Nephron progenitor cell (in vitro differentiated cells): ENCODE data around the gene YEATS2.
A peak's percentile ranks its signal among the peaks of the same experiment; 100 is the strongest.

Experiments used
- DNase-seq: peaks from one replicate; pipeline ENCODE4 v3.0.0; 2021
- H3K27ac Mint-ChIP-seq: 2 replicates; pipeline ENCODE4 v1.8.0; 2021; ENCODE audit warnings: mild to moderate bottlenecking, moderate library complexity, mixed read lengths
- H3K27me3 Mint-ChIP-seq: 2 replicates; pipeline ENCODE4 v1.8.0; 2021; ENCODE audit warnings: mild to moderate bottlenecking, low read depth, mixed read lengths; ENCODE audit not compliant: poor library complexity
- H3K36me3 Mint-ChIP-seq: 2 replicates; pipeline ENCODE4 v1.8.0; 2021; ENCODE audit warnings: low read depth, mixed read lengths
- H3K4me1 Mint-ChIP-seq: 2 replicates; pipeline ENCODE4 v1.8.0; 2021; ENCODE audit warnings: mixed read lengths
- H3K4me3 Mint-ChIP-seq: 2 replicates; pipeline ENCODE4 v1.8.0; 2021; ENCODE audit warnings: mild to moderate bottlenecking, moderate library complexity, mixed read lengths
- H3K9me3 Mint-ChIP-seq: 2 replicates; pipeline ENCODE4 v1.8.0; 2021; ENCODE audit warnings: mild to moderate bottlenecking, moderate library complexity, mixed read lengths
- CTCF ChIP-seq: fragments of 200-600 bp; sonication (generic); IDR thresholded peaks from 2 replicates; pipeline ENCODE4 v1.5.0; 2021; ENCODE audit warnings: antibody characterized with exemption

YEATS2 gene

GRCh38 chr3:183819831-183820230 is 122.2 kb downstream of the YEATS2 start:
- Mint-ChIP-seq H3K27me3 (peaks cover 33% of the 10 kb centered on the region), H3K4me3 (no peak overlapping the region), H3K36me3 (peaks cover 20% of the 10 kb centered on the region), H3K27ac (no peak overlapping the region), H3K4me1 (peaks cover 13% of the 10 kb centered on the region), H3K9me3 (no peaks in the 10 kb centered on the region)
- no peak for TF ChIP-seq CTCF
- DNase-seq: no peak

DNA sequence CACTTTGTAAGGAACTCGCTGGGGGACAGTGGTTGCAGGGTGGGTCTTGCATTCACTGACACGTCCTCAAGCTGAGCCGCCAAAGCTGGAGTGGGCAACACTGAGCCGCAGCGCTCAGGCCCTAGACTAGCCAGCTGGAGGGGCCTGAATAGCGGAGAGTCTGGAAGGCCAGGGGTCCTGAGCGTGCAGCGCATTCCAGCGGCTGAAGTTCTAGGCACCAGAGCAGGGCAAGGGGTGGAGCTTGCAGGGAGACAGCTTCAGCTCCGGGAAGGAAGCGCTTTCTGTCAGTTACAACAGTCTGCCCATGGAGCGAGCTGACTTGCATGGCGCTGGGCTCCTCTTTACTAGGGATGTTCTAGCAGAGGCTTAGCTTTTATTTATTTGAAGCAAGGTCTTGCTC is 125.0 kb downstream of the YEATS2 start:
- H3K4me3 Mint-ChIP-seq: no peak overlapping the region
- TF ChIP-seq CTCF: no peak
- no peak overlapping the region for H3K27ac Mint-ChIP-seq
- peaks cover 37% of the 10 kb centered on the region for H3K27me3 Mint-ChIP-seq
- peaks cover 24% of the 10 kb centered on the region for H3K4me1 Mint-ChIP-seq
- no peaks in the 10 kb centered on the region for H3K9me3 Mint-ChIP-seq
- peaks cover under 1% of the 10 kb centered on the region for H3K36me3 Mint-ChIP-seq
- DNase-seq: peak; percentile 31

- no peak for TF ChIP-seq CTCF
- Mint-ChIP-seq H3K36me3 (peaks cover 8% of the 10 kb centered on the region), H3K27ac (no peak overlapping the region), H3K4me1 (peaks cover 24% of the 10 kb centered on the region), H3K4me3 (peak overlapping the region; percentile 82), H3K27me3 (peaks cover 39% of the 10 kb centered on the region), H3K9me3 (no peaks in the 10 kb centered on the region)
- no peak for DNase-seq
These were observed 126.4 kb downstream of the YEATS2 start for GRCh38 chr3:183823963-183824362.

GRCh38 chr3:183824761-183825455 is 127.3 kb downstream of the YEATS2 start:
- no peak for TF ChIP-seq CTCF
- peaks cover 40% of the 10 kb centered on the region for H3K27me3 Mint-ChIP-seq
- peaks cover 15% of the 10 kb centered on the region for H3K36me3 Mint-ChIP-seq
- peaks cover 24% of the 10 kb centered on the region for H3K4me1 Mint-ChIP-seq
- peak; percentile 48 for DNase-seq
- H3K27ac Mint-ChIP-seq: no peak overlapping the region
- no peaks in the 10 kb centered on the region for H3K9me3 Mint-ChIP-seq
- peak overlapping the region; percentile 82 for H3K4me3 Mint-ChIP-seq

DNA sequence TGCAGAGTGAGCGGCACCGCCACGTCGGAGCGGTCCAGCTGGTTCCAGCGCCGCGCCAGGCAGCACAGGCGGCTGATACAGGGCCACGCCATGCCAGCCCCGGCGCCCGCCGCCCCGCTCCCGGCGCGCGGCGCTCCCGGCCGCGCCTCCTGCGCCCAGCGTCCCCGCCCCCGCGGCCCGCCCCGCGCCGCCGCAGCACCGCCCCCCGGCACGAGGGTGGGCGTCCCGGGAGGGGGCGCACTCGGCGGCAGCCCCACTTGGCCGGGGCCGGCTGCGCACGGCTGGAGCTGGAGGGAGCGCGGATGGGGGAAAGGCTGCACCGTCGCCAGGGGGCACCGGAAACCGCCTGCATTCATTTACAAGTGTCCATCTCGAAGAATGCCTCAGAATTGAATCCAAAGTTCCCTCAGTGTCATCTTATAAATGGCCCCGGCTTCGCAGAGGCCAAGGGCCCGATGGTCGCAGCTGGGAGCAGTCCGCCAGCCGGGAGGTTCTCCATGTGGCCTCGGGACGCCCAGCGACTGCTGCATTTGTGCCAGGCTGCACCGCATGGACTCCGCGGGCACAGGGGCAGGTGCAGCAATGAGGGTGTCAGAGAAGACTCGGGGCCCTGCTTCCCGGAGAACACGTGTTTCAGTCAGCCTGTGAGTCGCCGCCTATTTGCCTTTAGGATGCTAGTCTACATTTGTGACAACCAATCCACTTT is 128.0 kb downstream of the YEATS2 start, which contains the start of gene MAP6D1:
TSS of gene MAP6D1 (minus strand) at position 122 of the 706 bp plus-strand sequence. CDS start at position 92, 30 bp downstream.
- peak; percentile 84 for DNase-seq
- Mint-ChIP-seq H3K9me3 (no peaks in the 10 kb centered on the region), H3K27me3 (peaks cover 40% of the 10 kb centered on the region), H3K27ac (no peak within 1 kb of the TSS), H3K4me3 (peak within 1 kb of the TSS; percentile 82), H3K4me1 (peaks cover 24% of the 10 kb centered on the region), H3K36me3 (peaks cover 22% of the 10 kb centered on the region)
- TF ChIP-seq CTCF: peak; percentile 33
